Testis (tissue), 2 donors: ENCODE data around the gene GRPR.

ENCODE experiments used
- CTCF ChIP-seq, 3 experiments: fragments of 450-650 bp in 2 of 3; fragments of 200-600 bp in 1 of 3; sonication (generic) in 1 of 3; IDR thresholded peaks; one replicate each; pipeline ENCODE4 v1.5.1; 2016 to 2019; ENCODE audit warnings: antibody characterized with exemption in 3 of 3, mild to moderate bottlenecking in 2 of 3, moderate library complexity in 1 of 3
- POLR2A ChIP-seq: fragments of 450-650 bp; IDR thresholded peaks from one replicate; pipeline ENCODE4 v1.6.1; 2017; ENCODE audit warnings: antibody characterized with exemption, mild to moderate bottlenecking, moderate library complexity

GRCh38 chrX:16096141-16096540 is 27.2 kb upstream of the GRPR start:
- no peak for TF ChIP-seq CTCF (IDR thresholded peaks at IDR 0.05)
- TF ChIP-seq POLR2A, result no peak
